ENCODE measurements around the gene RELT.
A peak's percentile ranks its signal among the peaks of the same experiment; 100 is the strongest.

RELT gene

GRCh38 chr11:73382183-73382582, 6.0 kb downstream of the RELT start:
- H3K4me3 ChIP-seq (replicated peaks; ENCODE audit: low read depth, low read length) = no peak overlapping the region
- no peak for TF ChIP-seq CTCF (IDR thresholded peaks at IDR 0.05; ENCODE audit: low read length, missing control alignments)
- DNase-seq (ENCODE audit: low read depth) = no peak

- no peak for TF ChIP-seq CTCF (IDR thresholded peaks at IDR 0.05; ENCODE audit: low read length, missing control alignments)
- no peak for DNase-seq (ENCODE audit: low read depth)
- no peak overlapping the region for H3K4me3 ChIP-seq (replicated peaks; ENCODE audit: low read depth, low read length)
Observed at GRCh38 chr11:73382747-73383146, 6.5 kb downstream of the RELT start.

GRCh38 chr11:73383249-73384124, 7.3 kb downstream of the RELT start:
- TF ChIP-seq CTCF (IDR thresholded peaks at IDR 0.05; ENCODE audit: low read length, missing control alignments) = no peak
- H3K4me3 ChIP-seq (replicated peaks; ENCODE audit: low read depth, low read length) = no peak overlapping the region
- peak; percentile 52 for DNase-seq (ENCODE audit: low read depth)

- no peak for TF ChIP-seq CTCF (IDR thresholded peaks at IDR 0.05; ENCODE audit: low read length, missing control alignments)
Observed at GRCh38 chr11:73384125-73384441, 7.9 kb downstream of the RELT start.

GRCh38 chr11:73384531-73384871, 8.3 kb downstream of the RELT start:
- TF ChIP-seq CTCF (IDR thresholded peaks at IDR 0.05; ENCODE audit: low read length, missing control alignments) = no peak
- H3K4me3 ChIP-seq (replicated peaks; ENCODE audit: low read depth, low read length) = no peak overlapping the region
- no peak for DNase-seq (ENCODE audit: low read depth)

More at GRCh38 chr11:73384125-73384441, 7.9 kb downstream of the RELT start:
- no peak overlapping the region for H3K4me3 ChIP-seq (replicated peaks; ENCODE audit: low read depth, low read length)
- DNase-seq (ENCODE audit: low read depth) = no peak

GRCh38 chr11:73384872-73385689, 8.9 kb downstream of the RELT start:
- TF ChIP-seq CTCF (IDR thresholded peaks at IDR 0.05; ENCODE audit: low read length, missing control alignments) = no peak
- no peak overlapping the region for H3K4me3 ChIP-seq (replicated peaks; ENCODE audit: low read depth, low read length)

More at GRCh38 chr11:73384872-73385689, 8.9 kb downstream of the RELT start:
- DNase-seq (ENCODE audit: low read depth) = no peak
